Thymus (tissue), 11 donors: Measurements from ENCODE around the gene MANSC4. TPM values are rescaled to one million over a fixed set of nuclear protein-coding genes. Genes with fewer than 3 reads are reported as not detected.

Source experiments
- DNase-seq, 9 donors: peaks; one replicate each; pipeline ENCODE4 v3.0.0-alpha.2; 2013; ENCODE audit warnings: low spot score in 9 of 9, low read depth in 6 of 9, missing footprints in 1 of 9
- H3K27ac ChIP-seq, 2 donors: one replicate each; pipeline ENCODE4 v1.5.1; 2013; ENCODE audit warnings: control low read depth in 1 of 2, low read depth in 1 of 2, low read length in 1 of 2, mild to moderate bottlenecking in 1 of 2, moderate library complexity in 1 of 2
- H3K27me3 ChIP-seq, 2 donors: one replicate each; pipeline ENCODE4 v1.5.1; 2013; ENCODE audit warnings: low read length in 1 of 2; ENCODE audit not compliant: control insufficient read depth in 2 of 2, insufficient read depth in 1 of 2
- H3K36me3 ChIP-seq, 2 donors: one replicate each; pipeline ENCODE4 v1.5.1; 2013; ENCODE audit warnings: low read length in 1 of 2, mild to moderate bottlenecking in 1 of 2, moderate library complexity in 1 of 2; ENCODE audit not compliant: control insufficient read depth in 2 of 2, insufficient read depth in 2 of 2
- H3K4me1 ChIP-seq, 2 donors: one replicate each; pipeline ENCODE4 v1.5.1; 2013; ENCODE audit warnings: low read length in 2 of 2; ENCODE audit not compliant: control insufficient read depth in 2 of 2, insufficient read depth in 2 of 2
- H3K4me3 ChIP-seq, 2 donors: one replicate each; pipeline ENCODE4 v1.5.1; 2013; ENCODE audit warnings: low read length in 2 of 2, control low read depth in 1 of 2, mild to moderate bottlenecking in 1 of 2
- H3K9me3 ChIP-seq, 2 donors: one replicate each; pipeline ENCODE4 v1.5.1; 2013; ENCODE audit warnings: low read length in 1 of 2, mild to moderate bottlenecking in 1 of 2; ENCODE audit not compliant: control insufficient read depth in 2 of 2, insufficient read depth in 1 of 2
- WGBS: extraction: QIAGEN DNeasy Blood & Tissue Kit; methylation state at CpG from one replicate; pipeline ENCODE4 v1.1.7; 2013; 5-methylcytosine and 5-hydroxymethylcytosine counted together
- polyA plus RNA-seq: library from polyadenylated mRNA; stranded (reverse); fragments of 200-250 nt; gene quantifications from one replicate; pipeline ENCODE4 v1.2.3, GENCODE V29; 2013
- total RNA-seq: library from RNA; stranded (reverse); fragments of 120-200 nt; gene quantifications from one replicate; pipeline ENCODE4 v1.2.4, GENCODE V29; 2013
- donor health status: healthy.

The MANSC4 gene
- total and polyA plus RNA-seq, 2 donors = 0.11 to 0.14 TPM

DNA sequence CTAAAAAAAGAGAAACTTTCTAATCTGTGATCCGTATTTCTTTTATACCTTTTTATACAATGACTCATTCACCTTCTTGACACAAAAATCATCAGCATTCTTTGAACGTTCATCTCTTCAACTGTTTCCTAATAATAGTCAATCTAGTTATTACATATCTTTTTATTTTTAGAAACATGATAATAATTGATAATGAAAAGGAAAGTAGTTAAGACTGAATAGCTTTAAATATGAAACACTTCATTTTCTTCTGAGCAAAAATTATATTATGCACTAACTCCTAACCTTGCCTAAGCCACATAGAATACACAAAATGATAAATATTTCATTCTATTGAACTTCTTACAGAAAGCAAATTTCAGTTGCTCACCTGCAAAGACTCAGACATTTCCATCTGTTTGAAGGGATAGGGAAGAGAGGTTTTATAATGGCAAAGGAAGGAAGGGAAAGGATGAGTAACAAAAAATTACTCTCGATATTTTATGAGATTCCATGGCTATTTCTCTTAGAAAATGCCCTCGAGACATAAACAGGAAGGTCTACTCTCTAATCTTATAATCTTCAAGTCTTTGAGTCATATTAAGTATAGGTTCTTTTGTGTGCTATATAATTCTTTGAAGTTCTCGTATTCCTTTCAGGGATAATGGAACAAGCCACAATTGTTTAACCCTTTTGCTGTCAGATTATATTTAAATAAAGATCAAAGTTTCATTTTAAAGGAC is 7.5 kb downstream of the MANSC4 start:
- 91% methylated on average over 5 of the region's 5 CpGs for WGBS
- Histone ChIP-seq H3K27me3 (no peaks in the 10 kb centered on the region), H3K36me3 (no peaks in the 10 kb centered on the region), H3K27ac (no peak overlapping the region), H3K4me3 (no peak overlapping the region), H3K4me1 (no peaks in the 10 kb centered on the region), H3K9me3 (no peaks in the 10 kb centered on the region)
- no peak for DNase-seq

DNA sequence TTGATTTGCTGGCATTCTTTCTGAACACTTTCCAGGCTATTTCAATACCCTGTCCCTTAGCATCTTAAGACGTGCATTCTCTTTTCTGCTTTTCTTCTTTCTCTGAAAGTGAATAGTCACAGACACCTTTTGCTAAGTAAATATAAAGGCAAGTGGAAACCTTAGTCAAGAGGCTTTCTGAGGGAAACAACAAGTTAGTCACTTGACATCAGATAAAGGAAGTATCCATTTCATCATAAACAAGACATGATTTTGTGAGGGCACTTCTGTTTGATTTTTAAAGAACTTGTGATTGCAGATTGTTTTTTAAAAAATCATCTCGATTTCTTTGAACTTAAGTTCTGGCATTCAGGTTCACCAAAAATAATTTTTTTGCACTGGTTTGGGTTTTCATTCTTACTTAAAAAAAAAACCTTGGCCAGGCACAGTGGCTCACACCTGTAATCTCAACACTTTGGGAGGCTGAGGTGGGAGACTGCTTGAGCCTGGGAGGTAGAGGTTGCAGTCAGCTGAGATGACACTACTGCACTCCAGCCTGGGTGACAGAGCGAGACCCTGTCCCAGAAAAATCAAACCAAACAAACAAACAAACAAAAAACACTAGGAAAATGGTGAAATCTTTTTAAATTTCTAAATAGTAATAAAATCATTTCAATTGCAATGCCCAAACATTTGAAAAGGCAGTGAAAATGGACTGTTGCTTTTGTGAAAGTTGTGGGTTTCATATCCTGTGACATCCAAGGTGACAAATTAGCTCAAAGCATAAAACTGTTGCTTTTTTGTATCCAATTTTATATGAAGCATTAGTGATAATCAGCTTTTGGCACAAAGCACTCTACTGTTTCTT is 8.3 kb downstream of the MANSC4 start:
- Histone ChIP-seq H3K9me3 (no peaks in the 10 kb centered on the region), H3K36me3 (no peaks in the 10 kb centered on the region), H3K4me1 (no peaks in the 10 kb centered on the region), H3K27ac (no peak overlapping the region), H3K4me3 (no peak overlapping the region), H3K27me3 (no peaks in the 10 kb centered on the region)
- no peak for DNase-seq
- WGBS = 96% methylated on average over 3 of the region's 3 CpGs

DNA sequence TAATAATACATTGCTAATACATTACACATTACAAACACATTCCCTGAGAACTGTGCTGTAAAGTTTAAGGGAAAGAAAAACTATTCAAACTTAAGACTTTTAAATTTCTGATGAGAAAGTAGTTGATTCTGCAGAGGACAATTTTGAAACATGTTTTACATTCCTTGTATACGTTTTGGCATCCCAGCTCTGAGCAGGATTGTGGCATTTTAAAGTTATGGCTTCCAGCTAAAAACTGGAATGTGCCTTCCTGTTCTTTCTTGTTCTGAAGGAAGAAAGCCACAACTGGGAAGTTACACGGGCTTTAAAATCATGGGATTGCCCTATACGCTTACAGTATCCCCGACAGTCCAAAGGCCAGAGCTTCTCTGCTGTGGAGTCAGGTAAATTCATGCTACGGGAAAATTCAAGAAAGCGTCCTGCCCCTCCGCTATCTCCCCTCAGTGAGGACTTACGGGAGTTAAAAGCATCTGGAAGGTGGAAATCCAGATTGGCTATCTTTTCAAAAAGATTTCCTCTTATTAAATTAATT is 10.8 kb downstream of the MANSC4 start:
- DNase-seq = no peak
- Histone ChIP-seq H3K27ac (no peak overlapping the region), H3K4me1 (no peaks in the 10 kb centered on the region), H3K4me3 (no peak overlapping the region), H3K9me3 (no peaks in the 10 kb centered on the region), H3K27me3 (no peaks in the 10 kb centered on the region), H3K36me3 (no peaks in the 10 kb centered on the region)
- WGBS = 91% methylated on average over 8 of the region's 8 CpGs

DNA sequence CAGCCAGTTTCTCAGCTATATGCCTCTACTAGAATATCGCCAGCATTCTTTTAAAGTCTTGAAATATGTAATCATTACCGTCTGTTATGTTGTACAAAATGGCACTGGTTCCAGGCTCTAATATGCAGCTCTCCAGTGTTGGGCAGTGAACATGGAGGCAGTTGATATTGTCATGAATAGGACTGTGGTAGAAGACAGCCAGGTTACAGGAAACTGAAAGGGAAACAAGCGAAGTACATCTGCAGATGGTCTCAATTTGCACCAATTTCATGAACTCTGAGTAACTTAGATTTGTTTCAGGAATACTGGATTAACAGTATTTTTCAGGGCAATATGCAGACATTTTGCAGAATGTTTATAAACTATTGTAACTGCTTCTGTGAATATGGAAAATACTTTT is 13.4 kb downstream of the MANSC4 start:
- H3K9me3 ChIP-seq = no peaks in the 10 kb centered on the region
- no peak for DNase-seq
- no peaks in the 10 kb centered on the region for H3K27me3 ChIP-seq
- H3K36me3 ChIP-seq = no peaks in the 10 kb centered on the region
- H3K4me1 ChIP-seq = peaks cover 3 to 6% of the 10 kb centered on the region in 2 donors
- H3K4me3 ChIP-seq = no peak overlapping the region
- H3K27ac ChIP-seq = no peak overlapping the region
- WGBS = 94% methylated on average over 3 of the region's 3 CpGs

GRCh38 chr12:27762757-27763156 is 17.3 kb downstream of the MANSC4 start:
- H3K9me3 ChIP-seq = no peaks in the 10 kb centered on the region
- H3K27me3 ChIP-seq = no peaks in the 10 kb centered on the region
- DNase-seq = peak in 1 of 9 donors; percentile 30
- WGBS = 51% methylated on average over 2 of the region's 2 CpGs
- H3K4me3 ChIP-seq = no peak overlapping the region
- H3K27ac ChIP-seq = no peak overlapping the region
- no peaks in the 10 kb centered on the region for H3K36me3 ChIP-seq
- peaks cover 3 to 6% of the 10 kb centered on the region in 2 donors for H3K4me1 ChIP-seq

DNA sequence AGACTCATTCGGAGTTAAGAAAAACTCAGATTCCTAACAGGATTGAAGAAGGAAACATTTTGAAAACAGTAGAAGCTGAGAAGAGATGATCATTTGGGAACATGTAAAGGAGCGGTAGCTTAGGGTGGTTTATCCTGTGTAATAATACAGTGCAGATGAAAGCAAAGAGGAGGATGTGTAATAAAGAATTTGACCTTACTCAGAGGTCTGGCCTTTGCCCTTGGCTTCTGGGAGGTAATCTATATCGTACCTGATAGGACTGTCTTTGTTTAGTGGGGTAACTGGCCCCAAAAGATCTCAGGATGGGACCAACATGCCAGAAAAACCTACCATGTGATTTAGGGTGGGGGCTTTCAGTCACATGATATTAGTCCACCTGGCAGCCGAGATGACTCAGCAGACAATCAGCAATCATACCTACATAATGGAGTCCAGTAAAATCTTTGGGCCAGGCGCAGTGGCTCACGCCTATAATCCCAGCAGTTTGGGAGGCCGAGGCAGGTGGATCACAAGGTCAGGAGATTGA is 23.3 kb downstream of the MANSC4 start:
- Histone ChIP-seq H3K4me3 (no peak overlapping the region), H3K9me3 (no peaks in the 10 kb centered on the region), H3K36me3 (peaks cover 5 to 11% of the 10 kb centered on the region in 2 donors), H3K4me1 (no peaks in the 10 kb centered on the region), H3K27me3 (no peaks in the 10 kb centered on the region), H3K27ac (no peak overlapping the region)
- WGBS = 98% methylated on average over 7 of the region's 7 CpGs
- DNase-seq = no peak

- WGBS = 98% methylated on average over 3 of the region's 3 CpGs
Observed at GRCh38 chr12:27754795-27755194, 25.2 kb downstream of the MANSC4 start.

DNA sequence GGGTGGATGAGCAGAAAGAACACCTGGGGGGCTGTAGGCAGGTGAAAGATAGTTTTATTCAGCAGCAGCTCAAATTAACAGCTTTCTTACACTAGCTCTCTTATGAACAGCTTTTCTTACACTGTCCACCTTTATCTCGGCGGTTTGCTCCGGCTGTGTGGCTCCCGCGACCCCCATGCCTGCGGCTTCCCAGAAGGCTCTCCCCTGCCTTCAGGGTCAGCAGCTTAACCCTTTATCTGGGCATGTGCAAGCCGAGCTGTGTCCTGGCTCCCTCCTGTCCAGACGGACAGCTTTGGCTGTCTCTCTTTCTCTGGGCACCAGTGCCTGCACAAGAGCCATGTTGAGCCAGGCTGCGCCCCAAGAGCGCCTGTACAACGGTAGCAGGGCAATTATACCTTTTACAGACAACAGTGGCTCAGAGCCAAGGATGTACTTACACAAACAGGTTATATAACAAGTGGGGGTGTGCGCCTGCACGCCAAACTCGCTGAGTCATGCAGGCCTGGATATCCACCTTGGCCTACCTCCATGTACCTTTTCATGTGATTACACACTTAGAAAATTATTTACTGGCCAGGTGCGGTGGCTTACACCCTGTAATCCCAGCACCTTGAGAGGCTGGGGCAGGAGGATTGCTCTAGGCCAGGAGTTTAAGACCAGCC is 28.5 kb downstream of the MANSC4 start:
- Histone ChIP-seq H3K4me3 (no peak overlapping the region), H3K4me1 (no peaks in the 10 kb centered on the region), H3K27me3 (no peaks in the 10 kb centered on the region), H3K27ac (no peak overlapping the region), H3K36me3 (peaks cover 5 to 17% of the 10 kb centered on the region in 2 donors), H3K9me3 (no peaks in the 10 kb centered on the region)
- DNase-seq = no peak
- WGBS = 97% methylated on average over 15 of the region's 15 CpGs

More at GRCh38 chr12:27754795-27755194, 25.2 kb downstream of the MANSC4 start:
- no peak for DNase-seq
- Histone ChIP-seq H3K4me1 (no peaks in the 10 kb centered on the region), H3K36me3 (peaks cover 5 to 16% of the 10 kb centered on the region in 2 donors), H3K27ac (no peak overlapping the region), H3K4me3 (no peak overlapping the region), H3K9me3 (no peaks in the 10 kb centered on the region), H3K27me3 (no peaks in the 10 kb centered on the region)
